Activated T-cell treated with anti-CD3 and anti-CD28 coated beads for 1 hour (primary cell): Measurements from ENCODE around the gene TEX2.

Experiments used
- DNase-seq: peaks from one replicate; pipeline ENCODE4 v3.0.0-alpha.2; 2020; ENCODE audit warnings: low read depth

The TEX2 gene

DNA sequence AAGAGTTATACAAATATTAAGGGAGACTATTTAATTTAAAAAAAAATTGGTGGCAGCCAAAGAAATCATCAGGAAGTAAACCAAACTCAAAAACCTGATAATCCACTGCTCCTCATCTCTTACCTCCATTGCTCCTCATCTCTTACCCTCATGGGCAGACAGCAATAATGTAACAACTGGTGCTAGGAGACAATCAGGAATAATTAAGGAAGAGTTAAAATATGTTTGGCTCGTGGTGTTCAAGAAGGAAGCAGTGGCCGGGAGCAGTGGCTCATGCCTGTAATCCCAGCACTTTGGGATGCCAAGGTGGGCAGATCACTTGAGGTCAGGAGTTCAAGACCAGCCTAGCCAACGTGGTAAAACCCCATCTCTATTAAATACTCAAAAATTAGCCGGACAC, 151.2 kb downstream of the TEX2 start:
- DNase-seq = no peak

GRCh38 chr17:64110379-64111152, 152.5 kb downstream of the TEX2 start:
- no peak for DNase-seq

- no peak for DNase-seq
These were observed 153.7 kb downstream of the TEX2 start for GRCh38 chr17:64109400-64109799.

- DNase-seq = no peak
These were observed 155.4 kb downstream of the TEX2 start for GRCh38 chr17:64107500-64108236.

DNA sequence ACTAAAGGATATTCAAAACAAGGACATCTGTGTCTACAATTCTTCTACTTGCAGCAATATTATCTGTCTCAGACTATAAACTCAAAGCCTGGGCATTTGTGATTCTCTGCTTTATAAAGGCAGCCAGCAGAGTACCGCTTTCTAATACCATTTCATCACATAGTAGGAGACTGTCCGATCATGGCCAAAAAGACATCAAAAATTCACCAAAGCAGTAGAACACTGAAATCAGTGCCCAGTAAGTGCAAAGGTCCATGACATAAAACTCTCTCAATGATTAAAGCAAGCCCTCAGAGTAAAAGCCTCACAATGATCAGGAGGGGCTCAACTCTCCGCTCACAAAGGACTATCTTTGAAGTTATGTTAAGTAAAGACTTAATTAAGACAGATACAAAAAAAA, 156.1 kb downstream of the TEX2 start:
- no peak for DNase-seq

- DNase-seq = no peak
These were observed 159.4 kb downstream of the TEX2 start for GRCh38 chr17:64103391-64104364.

- no peak for DNase-seq
These were observed 160.3 kb downstream of the TEX2 start for GRCh38 chr17:64102627-64103390.

- DNase-seq = no peak
These were observed 163.5 kb downstream of the TEX2 start for GRCh38 chr17:64099543-64099942.
